Thyroid gland (tissue), 4 donors: ENCODE measurements around the gene SPOUT1. TPM values are rescaled to one million over a fixed set of nuclear protein-coding genes. Genes with fewer than 3 reads are reported as not detected.
"Not testable (repeated sequence)": the region's sequence is repeated elsewhere in the genome, so short reads cannot be mapped to it uniquely, and the experiment has no call there.

ENCODE experiments used
- DNase-seq, 2 donors: peaks; one replicate each; pipeline ENCODE4 v3.0.0-alpha.2; 2019
- H3K27ac ChIP-seq, 3 donors: fragments of 200-600 bp; sonication (generic); 1 replicate in 2 of 3; 2 replicates in 1 of 3; pipeline ENCODE4 v1.5.1; 2016 to 2019; ENCODE audit warnings: mild to moderate bottlenecking in 1 of 3, moderate library complexity in 1 of 3
- H3K27me3 ChIP-seq: fragments of 200-600 bp; sonication (generic); one replicate; pipeline ENCODE4 v1.5.1; 2019
- H3K36me3 ChIP-seq, 2 donors: fragments of 200-600 bp; sonication (generic); one replicate each; pipeline ENCODE4 v1.5.1; 2016 to 2019
- H3K4me1 ChIP-seq, 2 donors: fragments of 200-600 bp; sonication (generic); one replicate each; pipeline ENCODE4 v1.5.1; 2017 to 2019
- H3K4me3 ChIP-seq, 3 donors: fragments of 200-600 bp; sonication (generic); replicated peaks in 1 of 3; 1 replicate in 2 of 3; 2 replicates in 1 of 3; pipeline ENCODE4 v1.5.1; 2016; ENCODE audit warnings: mild to moderate bottlenecking in 1 of 3
- H3K9me3 ChIP-seq: fragments of 200-600 bp; sonication (generic); one replicate; pipeline ENCODE4 v1.5.1; 2017
- CTCF ChIP-seq, 6 experiments: fragments of 200-600 bp in 3 of 6; fragments of 450-650 bp in 3 of 6; sonication (generic) in 3 of 6; IDR thresholded peaks; one replicate each; pipeline ENCODE4 v1.5.1; 2016 to 2019; ENCODE audit warnings: antibody characterized with exemption in 6 of 6, mild to moderate bottlenecking in 2 of 6, inconsistent platforms in 1 of 6, moderate library complexity in 1 of 6
- POLR2A ChIP-seq, 2 donors: fragments of 450-650 bp; IDR thresholded peaks; one replicate each; pipeline ENCODE4 v1.6.1; 2017; ENCODE audit warnings: antibody characterized with exemption in 2 of 2, mild to moderate bottlenecking in 2 of 2, moderate library complexity in 1 of 2
- WGBS, 2 donors: methylation state at CpG; one replicate each; pipeline ENCODE4 v1.1.5; 2017; 5-methylcytosine and 5-hydroxymethylcytosine counted together
- intact Hi-C: fragments of 100-400 bp; cut with DNase I; formaldehyde crosslinking; loops from one replicate; pipeline ENCODE4 v1.15.1; 2023
- total RNA-seq, 4 donors: library from RNA; depleted of rRNA; stranded (reverse); fragments of >200 nt; gene quantifications; one replicate each; pipeline ENCODE4 v1.2.3, GENCODE V29; 2016

SPOUT1 gene
- total RNA-seq, 4 donors from 2014 or later: 16.7 to 38.4 (median 27.4) TPM

DNA sequence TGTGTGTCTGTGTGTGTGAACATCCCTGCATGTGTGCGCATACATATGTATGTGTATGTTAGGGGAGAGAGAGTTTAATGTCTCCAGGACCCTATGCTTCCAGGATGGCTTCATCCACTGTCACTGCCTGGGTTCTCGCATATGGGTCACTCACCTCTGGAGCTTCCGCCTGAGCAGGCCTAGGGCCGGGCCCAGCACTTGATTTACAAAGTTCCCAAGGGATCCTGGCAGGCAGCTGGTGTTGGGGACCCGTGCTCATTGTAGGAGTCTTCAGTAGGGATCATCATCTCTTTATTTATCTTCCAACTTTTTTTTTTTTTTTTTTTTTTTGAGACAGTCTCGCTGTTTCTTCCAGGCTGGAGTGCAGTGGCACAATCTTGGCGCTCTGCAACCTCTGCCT is 29.5 kb downstream of the SPOUT1 start:
- intact Hi-C loops: no loop called here
- no peak overlapping the region for H3K27ac ChIP-seq
- no peak for DNase-seq
- H3K4me1 ChIP-seq: no peaks in the 10 kb centered on the region
- peaks cover 40 to 63% of the 10 kb centered on the region in 2 donors for H3K36me3 ChIP-seq
- H3K4me3 ChIP-seq: no peak overlapping the region
- TF ChIP-seq CTCF (IDR thresholded peaks at IDR 0.05): no peak
- no peak for TF ChIP-seq POLR2A (IDR thresholded peaks at IDR 0.05)
- no peaks in the 10 kb centered on the region for H3K27me3 ChIP-seq
- 94 to 96% methylated on average over 7 of the region's 7 CpGs for WGBS, 2 donors
- H3K9me3 ChIP-seq: no peaks in the 10 kb centered on the region

- intact Hi-C loops: no loop called here
- no peak for DNase-seq
- WGBS, 2 donors: 92 to 95% methylated on average over 8 of the region's 8 CpGs
- no peaks in the 10 kb centered on the region for H3K4me1 ChIP-seq
- TF ChIP-seq CTCF (IDR thresholded peaks at IDR 0.05) (no peak), POLR2A (IDR thresholded peaks at IDR 0.05) (no peak)
- no peak overlapping the region for H3K4me3 ChIP-seq
- no peak overlapping the region for H3K27ac ChIP-seq
- peaks cover 37 to 58% of the 10 kb centered on the region in 2 donors for H3K36me3 ChIP-seq
- H3K9me3 ChIP-seq: no peaks in the 10 kb centered on the region
- no peaks in the 10 kb centered on the region for H3K27me3 ChIP-seq
Measured at GRCh38 chr9:128798896-128799295, 30.7 kb downstream of the SPOUT1 start.

- H3K4me1 ChIP-seq, H3K27ac ChIP-seq, H3K27me3 ChIP-seq, H3K9me3 ChIP-seq, intact Hi-C loops, DNase-seq, H3K4me3 ChIP-seq: not testable (repeated sequence)
- 45 to 50% methylated on average over 2 of the region's 2 CpGs for WGBS, 2 donors
- peaks cover 48 to 59% of the 10 kb centered on the region in 2 donors for H3K36me3 ChIP-seq
Measured at GRCh38 chr9:128794961-128795360, 34.6 kb downstream of the SPOUT1 start.

DNA sequence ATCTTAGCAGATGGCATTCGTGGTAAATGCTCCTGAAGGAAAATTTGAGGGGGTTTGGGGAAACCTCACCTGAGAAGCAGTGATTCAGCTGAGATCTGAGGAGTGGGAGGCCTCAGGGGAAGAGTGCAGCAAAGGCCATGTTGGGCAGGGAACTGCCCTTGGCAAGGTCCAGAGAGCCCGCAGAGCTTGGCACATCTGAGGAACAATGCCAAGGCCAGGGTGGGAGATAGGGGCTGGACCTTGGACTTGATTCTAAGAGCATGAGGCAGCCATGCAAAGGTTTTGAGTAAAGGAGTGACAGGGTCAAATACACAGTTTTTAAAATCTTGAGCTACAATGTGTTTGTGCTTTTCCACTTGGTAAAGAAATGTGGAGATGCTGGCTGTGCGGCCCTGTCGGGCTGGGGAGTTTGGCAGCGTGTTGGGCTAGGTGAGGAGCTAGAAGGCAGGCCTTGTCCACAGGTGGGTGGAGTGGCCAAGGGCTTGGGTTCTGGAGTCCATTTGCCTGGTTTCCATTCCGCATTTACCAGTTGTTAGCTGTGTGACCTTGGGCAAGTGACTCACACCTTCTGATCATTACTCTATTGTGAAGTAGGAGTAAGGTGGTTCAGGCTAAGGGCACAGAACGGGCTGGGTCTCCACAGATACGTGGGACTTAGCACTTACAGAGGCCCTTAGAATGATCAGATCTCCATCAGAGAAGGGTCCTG is 36.5 kb downstream of the SPOUT1 start:
- intact Hi-C loops: no loop called here
- Histone ChIP-seq H3K36me3 (peaks cover 40 to 45% of the 10 kb centered on the region in 2 donors), H3K4me1 (peaks cover 3% of the 10 kb centered on the region in 2 donors), H3K4me3 (no peak overlapping the region), H3K27me3 (no peaks in the 10 kb centered on the region), H3K9me3 (no peaks in the 10 kb centered on the region), H3K27ac (no peak overlapping the region)
- TF ChIP-seq CTCF (IDR thresholded peaks at IDR 0.05) (no peak), POLR2A (IDR thresholded peaks at IDR 0.05) (no peak)
- WGBS, 2 donors: 92 to 96% methylated on average over 8 of the region's 8 CpGs
- no peak for DNase-seq

DNA sequence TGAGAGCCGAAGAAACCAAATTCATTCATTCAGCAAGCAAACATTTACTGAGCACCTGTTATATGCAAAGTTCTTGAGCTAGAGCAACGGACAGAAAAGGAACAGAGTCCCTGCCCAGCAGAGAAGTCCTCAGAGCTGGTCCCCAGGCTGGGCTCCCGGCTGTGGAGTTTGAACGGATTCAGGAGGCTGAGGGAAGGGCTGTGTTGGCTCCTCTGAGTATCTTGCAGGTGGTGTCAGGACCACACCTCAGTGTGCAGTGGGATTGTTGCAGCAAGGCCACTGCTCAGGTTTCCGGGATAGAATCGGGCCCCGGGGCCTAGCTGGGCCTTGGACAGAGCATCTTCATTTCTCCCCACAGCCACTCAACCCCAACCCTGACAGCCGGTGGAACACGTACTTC is 37.5 kb downstream of the SPOUT1 start:
- no peaks in the 10 kb centered on the region for H3K27me3 ChIP-seq
- 91 to 99% methylated on average over 7 to 9 of the region's 9 CpGs for WGBS, 2 donors
- TF ChIP-seq CTCF (IDR thresholded peaks at IDR 0.05) (no peak), POLR2A (IDR thresholded peaks at IDR 0.05) (no peak)
- intact Hi-C loops: no loop called here
- peaks cover 32 to 35% of the 10 kb centered on the region in 2 donors for H3K36me3 ChIP-seq
- H3K4me3 ChIP-seq: no peak overlapping the region
- DNase-seq: no peak
- no peak overlapping the region for H3K27ac ChIP-seq
- H3K4me1 ChIP-seq: peaks cover 7 to 8% of the 10 kb centered on the region in 2 donors
- H3K9me3 ChIP-seq: no peaks in the 10 kb centered on the region
